Inflammatory macrophage (primary cell): ENCODE data around the gene HKDC1.

Source experiments
- DNase-seq, 2 donors: peaks; one replicate each; pipeline ENCODE4 v3.0.0-alpha.2; 2020 to 2022

HKDC1 gene

DNA sequence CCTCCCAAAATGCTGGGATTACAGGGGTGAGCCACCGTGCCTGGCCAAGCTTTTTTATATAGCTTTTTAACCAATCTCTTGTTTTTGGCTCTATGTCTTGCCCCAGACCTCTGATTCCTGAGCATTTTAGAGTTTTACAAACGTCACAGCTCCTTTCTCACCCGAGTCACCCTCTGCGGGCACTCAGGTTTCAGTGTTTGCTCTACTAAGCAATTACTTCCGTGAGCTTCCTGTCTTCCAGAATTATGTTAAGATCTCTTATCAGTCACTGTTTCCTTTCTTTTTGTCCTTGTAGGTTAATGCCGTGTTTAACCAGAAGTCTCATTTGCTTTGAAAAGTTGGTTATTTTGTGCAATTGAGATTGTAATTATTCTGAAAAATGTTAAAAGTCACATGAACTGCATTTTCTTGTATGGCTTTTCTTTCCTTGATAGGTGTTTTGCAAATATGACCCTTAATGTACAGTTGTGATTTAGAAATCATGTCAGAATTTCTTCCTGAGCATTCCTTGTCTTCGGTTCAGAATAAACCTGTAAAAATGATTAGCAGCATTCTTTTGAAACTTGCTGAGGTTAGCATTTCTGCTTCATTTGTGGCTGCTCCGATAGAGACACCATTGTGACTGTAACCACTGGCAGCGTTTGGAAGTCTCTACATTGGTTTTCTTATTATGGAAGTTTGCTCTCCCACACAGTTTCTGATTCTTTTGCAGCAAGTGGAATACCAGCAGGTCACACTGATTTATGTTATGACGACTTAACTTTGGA is 4.5 kb upstream of the HKDC1 start:
- DNase-seq: peak in 1 of 2 donors; percentile 23

GRCh38 chr10:69216577-69217118 is 3.5 kb upstream of the HKDC1 start:
- no peak for DNase-seq

DNA sequence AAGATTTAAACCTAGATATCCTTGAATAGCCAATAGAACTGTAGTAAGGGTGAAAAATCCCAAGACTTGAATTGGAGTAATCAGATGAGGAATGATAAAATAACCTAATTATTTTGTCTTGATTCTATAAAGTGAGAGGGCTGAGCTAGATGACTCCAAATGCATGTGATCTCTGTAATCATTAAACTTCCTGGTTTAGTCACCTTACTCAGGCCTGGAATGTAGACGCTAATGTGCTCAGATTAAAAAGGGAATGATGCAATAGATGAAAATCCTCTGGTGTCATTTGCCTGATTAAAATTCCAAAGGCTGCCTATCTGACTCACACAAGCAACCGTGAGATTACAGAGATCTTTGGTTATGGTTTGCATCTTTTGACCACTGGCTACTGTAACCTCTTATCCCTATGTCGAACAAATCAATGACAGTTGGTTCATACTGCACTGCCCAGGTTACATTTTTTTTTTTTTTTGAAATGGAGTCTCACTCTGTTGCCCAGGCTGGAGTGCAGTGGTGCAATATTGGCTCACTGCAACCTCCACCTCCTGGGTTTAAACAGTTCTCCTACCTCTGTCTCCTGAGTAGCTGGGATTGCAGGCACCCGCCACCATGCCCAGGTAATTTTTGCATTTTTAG is 2.9 kb upstream of the HKDC1 start:
- peak; percentile 65 to 70 for DNase-seq

- no peak for DNase-seq
Measured at GRCh38 chr10:69218831-69219230, 1.3 kb upstream of the HKDC1 start.

- no peak for DNase-seq
Measured at GRCh38 chr10:69220507-69220906, 375 bp downstream of the HKDC1 start.

DNA sequence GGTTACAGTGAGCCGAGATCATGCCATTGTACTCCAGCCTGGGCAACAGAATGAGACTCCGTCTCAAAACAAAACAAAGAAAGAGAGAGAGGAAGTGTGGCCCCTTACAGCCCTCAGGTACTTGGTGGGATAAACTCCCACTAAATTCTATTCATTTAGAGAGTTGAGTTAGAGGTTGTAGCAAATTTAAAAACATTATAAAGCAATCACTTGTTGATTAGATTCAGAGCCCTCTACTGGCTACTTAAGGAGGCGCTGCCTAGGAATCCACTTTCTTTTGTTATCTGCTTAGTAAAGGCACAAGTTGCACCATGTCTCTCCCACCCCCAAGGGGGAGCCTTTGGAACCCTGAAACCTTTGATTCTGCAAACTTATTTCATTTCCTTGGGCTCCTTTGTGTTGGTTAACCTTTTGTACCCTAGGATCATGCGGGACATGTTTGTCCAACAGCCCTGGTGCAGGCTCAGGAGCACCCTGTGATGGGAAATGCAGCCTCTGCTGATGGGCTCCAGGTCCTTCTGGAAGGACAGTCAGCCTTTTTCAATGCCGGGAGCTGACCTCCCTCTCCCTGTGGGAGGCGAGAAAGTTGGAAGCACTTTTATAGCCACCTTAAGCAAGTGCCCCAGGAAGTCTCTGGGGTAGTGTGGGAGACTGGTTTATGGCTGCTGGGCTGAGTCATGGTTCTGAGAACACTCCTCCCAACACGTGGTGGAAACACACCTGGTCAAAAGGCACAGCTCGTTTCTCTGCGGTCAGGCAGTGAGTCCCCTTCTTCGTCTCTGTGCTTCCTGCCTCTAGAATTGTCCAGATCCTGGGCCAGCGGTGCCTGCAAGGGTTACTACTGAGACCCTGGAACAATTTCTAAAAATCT is 2.3 kb downstream of the HKDC1 start:
- peak; percentile 55 to 73 for DNase-seq

GRCh38 chr10:69223028-69223342 is 2.9 kb downstream of the HKDC1 start:
- DNase-seq: no peak

GRCh38 chr10:69224862-69225657 is 4.9 kb downstream of the HKDC1 start:
- no peak for DNase-seq

DNA sequence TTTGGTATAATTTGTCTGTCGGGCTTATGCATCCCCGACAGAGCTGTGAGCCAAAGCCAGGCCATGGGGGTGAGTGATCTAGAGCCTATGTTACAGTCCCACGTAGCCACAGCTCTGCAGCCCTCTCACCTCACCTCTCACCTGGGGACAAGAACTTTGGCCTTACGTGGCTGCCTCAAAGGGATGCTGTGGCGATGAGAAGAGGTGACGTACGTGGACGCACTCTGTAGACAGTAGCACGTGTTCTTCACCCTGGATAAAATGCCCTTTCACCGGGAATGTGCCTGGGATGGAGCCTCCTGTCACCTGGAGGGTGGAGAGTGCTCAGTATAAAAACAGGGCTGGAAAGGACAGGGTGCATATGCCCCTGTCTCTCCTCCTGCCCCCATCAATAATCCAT is 5.5 kb downstream of the HKDC1 start:
- no peak for DNase-seq

GRCh38 chr10:69226919-69227450 is 6.9 kb downstream of the HKDC1 start:
- no peak for DNase-seq

DNA sequence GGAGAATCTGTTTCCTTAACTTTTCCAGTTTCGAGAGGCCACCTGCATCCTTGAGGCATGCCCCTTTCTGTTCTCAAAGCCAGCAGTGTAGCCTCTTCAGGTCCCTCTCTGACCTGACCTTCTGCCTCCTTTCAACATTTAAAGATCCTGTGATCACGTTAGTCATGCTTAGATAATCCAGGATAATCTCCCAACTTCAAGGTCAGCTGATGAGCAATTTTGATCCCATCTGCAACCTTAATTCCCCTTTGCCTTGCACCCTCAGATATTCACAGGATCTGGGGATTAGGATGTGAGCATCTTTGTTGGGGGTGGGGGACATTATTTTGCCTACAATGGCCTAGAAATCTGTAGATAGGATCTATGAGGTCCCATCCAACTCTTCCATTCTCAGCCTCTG is 8.0 kb downstream of the HKDC1 start:
- DNase-seq: no peak

DNA sequence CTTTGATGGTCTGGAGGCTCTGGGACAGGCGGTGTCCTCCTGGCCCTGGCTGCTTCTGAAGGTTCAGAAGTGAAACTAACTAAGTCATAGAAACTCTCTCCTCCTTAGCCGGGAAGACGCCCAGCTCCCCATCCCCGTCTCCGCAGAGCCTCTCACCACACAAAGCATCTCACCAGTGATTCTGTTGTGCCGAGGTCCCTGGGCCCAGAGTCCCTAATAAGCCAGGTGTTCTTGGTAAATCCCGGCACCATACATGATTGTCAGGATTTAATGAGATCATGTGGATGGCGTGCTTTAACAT is 9.4 kb downstream of the HKDC1 start:
- no peak for DNase-seq

DNA sequence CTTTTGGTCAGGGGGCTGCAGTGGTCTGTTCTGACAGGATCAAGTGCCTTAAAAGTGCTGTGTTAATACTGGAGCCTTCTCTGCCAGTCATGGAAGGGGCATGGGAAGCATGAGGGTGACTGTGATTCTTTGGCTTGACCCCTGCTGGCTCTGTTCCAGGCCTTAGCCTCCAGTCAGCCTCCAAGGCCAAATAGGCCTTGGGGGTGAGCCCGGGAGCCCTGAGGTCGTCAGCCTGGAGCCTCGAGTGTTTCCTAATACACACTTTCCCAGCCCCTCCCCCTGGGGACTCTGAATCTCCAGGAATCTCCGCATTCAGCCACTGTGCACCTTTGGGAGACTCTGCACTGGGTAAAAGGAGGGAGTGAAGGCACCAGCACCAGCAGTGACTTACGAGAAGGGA is 10.0 kb downstream of the HKDC1 start:
- DNase-seq: no peak

- no peak for DNase-seq
Measured at GRCh38 chr10:69232252-69232651, 12.1 kb downstream of the HKDC1 start.

DNA sequence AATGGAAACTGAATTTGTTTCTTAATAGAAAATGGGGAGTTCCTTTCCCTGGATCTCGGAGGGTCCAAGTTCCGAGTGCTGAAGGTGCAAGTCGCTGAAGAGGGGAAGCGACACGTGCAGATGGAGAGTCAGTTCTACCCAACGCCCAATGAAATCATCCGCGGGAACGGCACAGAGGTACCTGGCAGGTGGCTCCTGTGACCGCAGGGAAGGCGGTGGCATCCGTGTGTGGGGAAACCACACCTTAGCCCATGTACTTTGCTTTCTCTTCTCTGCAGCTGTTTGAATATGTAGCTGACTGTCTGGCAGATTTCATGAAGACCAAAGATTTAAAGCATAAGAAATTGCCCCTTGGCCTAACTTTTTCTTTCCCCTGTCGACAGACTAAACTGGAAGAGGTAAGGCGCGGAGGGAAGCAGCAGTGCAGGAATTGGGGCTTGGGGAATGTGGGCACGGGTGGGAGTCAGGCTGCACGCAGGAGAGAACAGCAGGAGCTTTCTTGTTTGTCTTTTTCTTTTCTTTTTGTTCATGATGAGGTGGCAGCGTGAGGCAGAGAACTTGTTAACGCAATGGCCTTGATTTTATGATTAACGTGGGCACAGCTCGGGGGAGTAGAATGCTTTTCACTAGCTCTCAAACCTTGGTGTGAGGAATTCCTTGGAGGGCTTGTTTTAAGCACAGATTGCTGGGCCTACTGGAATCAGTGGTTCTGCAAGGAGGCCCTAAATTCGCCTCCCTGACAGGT is 12.8 kb downstream of the HKDC1 start:
- DNase-seq: no peak

DNA sequence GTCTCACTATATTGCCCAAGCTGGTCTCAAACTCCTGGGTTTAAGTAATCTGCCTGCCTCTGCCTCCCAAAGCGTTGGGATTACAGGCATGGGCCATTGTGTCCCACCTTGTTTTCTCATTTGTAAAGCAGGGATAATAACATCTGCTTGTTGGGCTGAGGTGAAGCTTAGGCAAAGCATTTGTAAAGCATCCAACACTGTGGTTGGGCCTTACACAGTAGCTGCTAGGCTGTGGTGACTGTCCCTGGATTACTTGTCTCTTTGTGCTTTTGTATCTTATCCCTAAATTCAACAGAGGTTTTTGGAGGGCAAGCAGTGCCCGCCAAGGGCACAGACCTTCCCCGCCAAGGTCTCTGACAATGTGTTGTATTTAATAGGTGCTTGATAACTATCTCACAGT is 14.3 kb downstream of the HKDC1 start:
- no peak for DNase-seq

DNA sequence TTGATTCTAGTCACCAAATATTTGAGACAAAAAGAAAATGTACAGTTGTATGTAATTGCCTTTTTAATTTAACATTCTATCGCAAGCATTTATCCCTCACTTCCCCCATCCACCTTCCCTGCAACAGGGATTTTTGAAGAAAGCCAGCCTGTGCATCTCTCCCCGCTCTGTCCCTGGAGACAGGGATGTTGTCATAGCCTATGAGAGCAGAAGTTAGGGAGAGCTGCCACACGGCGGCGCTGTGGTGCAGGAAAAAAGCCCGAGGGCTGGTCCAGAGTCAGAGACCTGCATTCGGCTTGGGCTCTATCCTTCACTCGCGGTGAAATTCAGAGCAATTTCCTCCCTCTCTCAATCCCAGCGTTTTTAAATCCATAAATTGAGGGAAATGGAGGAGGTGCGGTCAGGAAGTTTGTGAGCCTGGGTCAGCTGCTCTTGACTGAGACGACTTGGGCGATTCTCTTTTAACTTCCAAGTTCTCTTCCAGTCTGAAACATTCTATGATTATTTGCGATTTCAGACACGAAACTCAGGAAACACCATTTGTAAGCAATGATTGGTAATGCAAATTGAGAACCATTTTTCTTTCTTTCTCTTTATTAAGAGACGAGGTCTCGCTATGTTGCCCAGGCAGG is 17.5 kb downstream of the HKDC1 start:
- DNase-seq: peak; percentile 81 to 85

DNA sequence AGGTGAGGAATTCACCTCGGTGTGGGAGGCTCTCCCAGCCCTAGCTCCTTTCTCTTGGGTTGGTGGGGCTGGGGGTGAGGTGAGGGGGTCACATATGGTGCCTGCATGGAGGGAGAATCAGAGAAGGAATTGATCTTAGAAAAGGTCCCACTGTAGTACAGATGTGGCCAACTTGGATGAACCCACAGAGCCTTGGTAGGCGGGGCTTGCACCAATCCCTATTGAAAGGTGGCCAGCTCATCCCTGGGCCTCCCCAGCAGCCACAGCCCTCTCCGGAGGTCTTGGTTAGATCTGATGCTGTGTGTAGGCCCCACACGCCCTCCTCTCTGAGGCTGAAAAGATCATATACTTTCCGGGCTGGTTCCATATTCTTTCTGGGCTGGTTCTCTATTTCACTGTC is 19.0 kb downstream of the HKDC1 start:
- no peak for DNase-seq

- DNase-seq: peak; percentile 42 to 50
Measured at GRCh38 chr10:69239816-69240434, 19.8 kb downstream of the HKDC1 start.

GRCh38 chr10:69240455-69240854 is 20.3 kb downstream of the HKDC1 start:
- no peak for DNase-seq

GRCh38 chr10:69241575-69241974 is 21.4 kb downstream of the HKDC1 start:
- no peak for DNase-seq
